ENCODE data around the gene ARFGEF2. TPM values are rescaled to one million over a fixed set of nuclear protein-coding genes. Genes with fewer than 3 reads are reported as not detected.
A peak's percentile ranks its signal among the peaks of the same experiment; 100 is the strongest.

The ARFGEF2 gene
- total RNA-seq, 4 donors from 2014 or later: 29.9 to 84.7 (median 39.1) TPM

- Histone ChIP-seq H3K27ac (peak overlapping the region; percentile 67), H3K9me3 (no peaks in the 10 kb centered on the region), H3K4me1 (peaks cover 60% of the 10 kb centered on the region), H3K4me3 (no peak overlapping the region), H3K27me3 (no peaks in the 10 kb centered on the region), H3K36me3 (no peaks in the 10 kb centered on the region)
- TF ChIP-seq POLR2AphosphoS5 (IDR thresholded peaks at IDR 0.05) (no peak), POLR2A (IDR thresholded peaks at IDR 0.05) (no peak), EP300 (IDR thresholded peaks at IDR 0.05) (no peak)
- TF ChIP-seq, protein P1, sequence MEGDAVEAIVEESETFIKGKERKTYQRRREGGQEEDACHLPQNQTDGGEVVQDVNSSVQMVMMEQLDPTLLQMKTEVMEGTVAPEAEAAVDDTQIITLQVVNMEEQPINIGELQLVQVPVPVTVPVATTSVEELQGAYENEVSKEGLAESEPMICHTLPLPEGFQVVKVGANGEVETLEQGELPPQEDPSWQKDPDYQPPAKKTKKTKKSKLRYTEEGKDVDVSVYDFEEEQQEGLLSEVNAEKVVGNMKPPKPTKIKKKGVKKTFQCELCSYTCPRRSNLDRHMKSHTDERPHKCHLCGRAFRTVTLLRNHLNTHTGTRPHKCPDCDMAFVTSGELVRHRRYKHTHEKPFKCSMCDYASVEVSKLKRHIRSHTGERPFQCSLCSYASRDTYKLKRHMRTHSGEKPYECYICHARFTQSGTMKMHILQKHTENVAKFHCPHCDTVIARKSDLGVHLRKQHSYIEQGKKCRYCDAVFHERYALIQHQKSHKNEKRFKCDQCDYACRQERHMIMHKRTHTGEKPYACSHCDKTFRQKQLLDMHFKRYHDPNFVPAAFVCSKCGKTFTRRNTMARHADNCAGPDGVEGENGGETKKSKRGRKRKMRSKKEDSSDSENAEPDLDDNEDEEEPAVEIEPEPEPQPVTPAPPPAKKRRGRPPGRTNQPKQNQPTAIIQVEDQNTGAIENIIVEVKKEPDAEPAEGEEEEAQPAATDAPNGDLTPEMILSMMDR (IDR thresholded peaks at IDR 0.05): no peak
- WGBS: 46% methylated on average over 3 of the region's 3 CpGs
- no peak for DNase-seq (ENCODE audit: low spot score in 2 of 2)
Observed at GRCh38 chr20:48928832-48929725, 7.6 kb downstream of the ARFGEF2 start.

DNA sequence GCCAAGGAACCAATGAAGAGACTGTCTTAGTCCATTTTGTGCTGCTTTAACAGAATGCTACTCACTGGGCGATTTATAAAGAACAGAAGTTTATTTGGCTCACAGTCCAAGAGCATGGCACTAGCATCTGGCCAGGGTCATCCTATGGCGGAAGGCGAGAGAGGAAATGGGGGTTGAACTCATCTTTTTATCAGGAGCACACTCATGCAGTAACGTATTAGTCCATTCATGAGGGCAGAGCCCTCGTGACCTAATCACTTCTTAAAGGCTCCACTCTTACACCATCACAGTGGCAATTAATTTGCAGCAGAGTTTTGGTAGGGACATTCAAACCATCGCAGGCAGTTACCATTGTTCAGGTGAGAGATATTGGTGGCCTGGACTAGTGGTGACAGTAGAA lies 8.5 kb downstream of the ARFGEF2 start:
- no peak for DNase-seq (ENCODE audit: low spot score in 2 of 2)
- Histone ChIP-seq H3K27ac (no peak overlapping the region), H3K27me3 (no peaks in the 10 kb centered on the region), H3K4me1 (peaks cover 51% of the 10 kb centered on the region), H3K36me3 (no peaks in the 10 kb centered on the region), H3K9me3 (no peaks in the 10 kb centered on the region), H3K4me3 (no peak overlapping the region)
- WGBS: 73% methylated on average over 6 of the region's 6 CpGs
- TF ChIP-seq EP300 (IDR thresholded peaks at IDR 0.05) (no peak), POLR2A (IDR thresholded peaks at IDR 0.05) (no peak), POLR2AphosphoS5 (IDR thresholded peaks at IDR 0.05) (no peak)
- TF ChIP-seq, protein P1 (IDR thresholded peaks at IDR 0.05): no peak

GRCh38 chr20:48930878-48931277 lies 9.4 kb downstream of the ARFGEF2 start:
- H3K9me3 ChIP-seq: no peaks in the 10 kb centered on the region
- H3K4me3 ChIP-seq: no peak overlapping the region
- no peaks in the 10 kb centered on the region for H3K27me3 ChIP-seq
- H3K27ac ChIP-seq: peak overlapping the region; percentile 10
- 87% methylated on average over 7 of the region's 7 CpGs for WGBS
- peak in 1 of 2 donors; percentile 35 for DNase-seq (ENCODE audit: low spot score in 2 of 2)
- no peaks in the 10 kb centered on the region for H3K36me3 ChIP-seq
- no peak for TF ChIP-seq POLR2AphosphoS5 (IDR thresholded peaks at IDR 0.05)
- TF ChIP-seq, protein P1 (IDR thresholded peaks at IDR 0.05): no peak
- no peak for TF ChIP-seq POLR2A (IDR thresholded peaks at IDR 0.05)
- TF ChIP-seq EP300 (IDR thresholded peaks at IDR 0.05): no peak
- H3K4me1 ChIP-seq: peaks cover 49% of the 10 kb centered on the region

- no peak overlapping the region for H3K27ac ChIP-seq
- WGBS: 95% methylated on average over 9 of the region's 9 CpGs
Observed at GRCh38 chr20:48931527-48932374, 10.2 kb downstream of the ARFGEF2 start.

More at GRCh38 chr20:48931527-48932374, 10.2 kb downstream of the ARFGEF2 start:
- DNase-seq (ENCODE audit: low spot score in 2 of 2): no peak
- no peaks in the 10 kb centered on the region for H3K27me3 ChIP-seq
- H3K36me3 ChIP-seq: no peaks in the 10 kb centered on the region
- H3K9me3 ChIP-seq: no peaks in the 10 kb centered on the region
- peaks cover 43% of the 10 kb centered on the region for H3K4me1 ChIP-seq
- TF ChIP-seq EP300 (IDR thresholded peaks at IDR 0.05): no peak
- TF ChIP-seq POLR2AphosphoS5 (IDR thresholded peaks at IDR 0.05): no peak
- TF ChIP-seq POLR2A (IDR thresholded peaks at IDR 0.05): no peak
- TF ChIP-seq, protein P1 (IDR thresholded peaks at IDR 0.05): no peak
- H3K4me3 ChIP-seq: no peak overlapping the region
